DOHH2 (cell line): Measurements from ENCODE around the gene AZGP1.

ENCODE experiments used
- CTCF ChIP-seq: fragments of 200-600 bp; sonication (generic); IDR thresholded peaks from one replicate; pipeline ENCODE4 v1.5.1; 2014; ENCODE audit warnings: antibody characterized with exemption, mild to moderate bottlenecking, low read depth, low read length; ENCODE audit not compliant: poor library complexity, severe bottlenecking
- EZH2phosphoT487 ChIP-seq: fragments of 200-600 bp; sonication (generic); IDR thresholded peaks from 2 replicates; pipeline ENCODE4 v1.6.1; 2017; ENCODE audit warnings: borderline replicate concordance, mild to moderate bottlenecking, antibody characterized with exemption, low read length, moderate library complexity, mixed read lengths

- no peak for TF ChIP-seq CTCF
- TF ChIP-seq EZH2phosphoT487, result no peak
Observed at GRCh38 chr7:99955247-99955646, 20.6 kb downstream of the AZGP1 start.
